OCI-LY1 (cell line): ENCODE data around the gene PI16.

Source experiments
- H2AFZ ChIP-seq: fragments of 200-600 bp; sonication (generic), shearing (Covaris generic); 2 replicates; pipeline ENCODE4 v1.6.0; 2014; ENCODE audit warnings: antibody characterized with exemption, mild to moderate bottlenecking, low read length
- H3F3A ChIP-seq: fragments of 200-600 bp; sonication (generic), shearing (Covaris generic); 2 replicates; pipeline ENCODE4 v1.6.0; 2014; ENCODE audit warnings: mild to moderate bottlenecking, antibody characterized with exemption, low read length, moderate library complexity; ENCODE audit not compliant: insufficient read depth
- H3K27ac ChIP-seq: fragments of 200-600 bp; sonication (generic); 2 replicates; pipeline ENCODE4 v1.5.1; 2014; ENCODE audit warnings: low read length, mixed run types, mild to moderate bottlenecking, low read depth; ENCODE audit not compliant: poor library complexity, severe bottlenecking
- H3K27me3 ChIP-seq: fragments of 200-600 bp; sonication (generic); 2 replicates; pipeline ENCODE4 v1.6.0; 2014; ENCODE audit warnings: antibody characterized with exemption, mild to moderate bottlenecking, low read length, moderate library complexity; ENCODE audit not compliant: insufficient read depth
- H3K36me3 ChIP-seq: fragments of 200-600 bp; sonication (generic); 2 replicates; pipeline ENCODE4 v1.6.1; 2014; ENCODE audit warnings: mild to moderate bottlenecking, antibody characterized with exemption, low read length, moderate library complexity, mixed read lengths; ENCODE audit not compliant: insufficient read depth
- H3K4me1 ChIP-seq: fragments of 200-600 bp; sonication (generic); 2 replicates; pipeline ENCODE4 v1.5.1; 2014; ENCODE audit warnings: mild to moderate bottlenecking, low read length, moderate library complexity; ENCODE audit not compliant: insufficient read depth, severe bottlenecking
- H3K4me2 ChIP-seq: fragments of 200-600 bp; sonication (generic), shearing (Covaris generic); 2 replicates; pipeline ENCODE4 v1.6.1; 2014; ENCODE audit warnings: low read length
- H3K4me3 ChIP-seq: fragments of 200-600 bp; sonication (generic); 2 replicates; pipeline ENCODE4 v1.5.1; 2014; ENCODE audit warnings: low read length, low read depth, mild to moderate bottlenecking, mixed read lengths; ENCODE audit not compliant: poor library complexity, severe bottlenecking
- H3K79me2 ChIP-seq: fragments of 200-600 bp; shearing (Covaris generic); 2 replicates; pipeline ENCODE4 v1.6.1; 2016; ENCODE audit warnings: mixed run types, low read length, mixed read lengths; ENCODE audit not compliant: insufficient read depth
- H3K9ac ChIP-seq: fragments of 200-600 bp; sonication (generic), shearing (Covaris generic); 2 replicates; pipeline ENCODE4 v1.6.1; 2014; ENCODE audit warnings: mild to moderate bottlenecking, low read length, mixed read lengths
- H3K9me2 ChIP-seq: fragments of 200-600 bp; sonication (generic), shearing (Covaris generic); 2 replicates; pipeline ENCODE4 v1.6.1; 2014; ENCODE audit warnings: low read depth, mild to moderate bottlenecking, low read length, mixed read lengths
- H3K9me3 ChIP-seq: fragments of 200-600 bp; shearing (Covaris generic); 2 replicates; pipeline ENCODE4 v1.6.1; 2014; ENCODE audit warnings: low read length, mixed read lengths
- H4K20me1 ChIP-seq: fragments of 200-600 bp; sonication (generic), shearing (Covaris generic); 2 replicates; pipeline ENCODE4 v1.6.0; 2016; ENCODE audit warnings: mild to moderate bottlenecking, low read length; ENCODE audit not compliant: insufficient read depth
- CTCF ChIP-seq: fragments of 200-600 bp; sonication (generic), shearing (Covaris generic); IDR thresholded peaks from 2 replicates; pipeline ENCODE4 v1.5.1; 2017; ENCODE audit warnings: mild to moderate bottlenecking, antibody characterized with exemption, low read length, moderate library complexity, mixed read lengths
- EZH2 ChIP-seq: fragments of 200-600 bp; sonication (generic), shearing (Covaris generic); IDR thresholded peaks from 2 replicates; pipeline ENCODE4 v1.8.0; 2017; ENCODE audit warnings: borderline replicate concordance, mixed run types, mild to moderate bottlenecking, antibody characterized with exemption, low read length, moderate library complexity, mixed read lengths

PI16 gene

GRCh38 chr6:36978421-36979346 is 24.1 kb downstream of the PI16 start:
- Histone ChIP-seq H3K9ac (no peak overlapping the region; the same call in 1 of the 2 replicates), H3K27ac (peak overlapping the region; percentile 7), H3F3A (no peaks in the 10 kb centered on the region), H4K20me1 (no peaks in the 10 kb centered on the region), H3K9me3 (no peaks in the 10 kb centered on the region), H3K27me3 (no peaks in the 10 kb centered on the region), H3K4me1 (peaks cover 43% of the 10 kb centered on the region), H3K9me2 (no peaks in the 10 kb centered on the region), H3K4me3 (no peak overlapping the region), H3K36me3 (peaks cover 54% of the 10 kb centered on the region), H3K4me2 (no peak overlapping the region), H2AFZ (no peak overlapping the region), H3K79me2 (peaks cover 18% of the 10 kb centered on the region)
- TF ChIP-seq CTCF (no peak), EZH2 (no peak)

DNA sequence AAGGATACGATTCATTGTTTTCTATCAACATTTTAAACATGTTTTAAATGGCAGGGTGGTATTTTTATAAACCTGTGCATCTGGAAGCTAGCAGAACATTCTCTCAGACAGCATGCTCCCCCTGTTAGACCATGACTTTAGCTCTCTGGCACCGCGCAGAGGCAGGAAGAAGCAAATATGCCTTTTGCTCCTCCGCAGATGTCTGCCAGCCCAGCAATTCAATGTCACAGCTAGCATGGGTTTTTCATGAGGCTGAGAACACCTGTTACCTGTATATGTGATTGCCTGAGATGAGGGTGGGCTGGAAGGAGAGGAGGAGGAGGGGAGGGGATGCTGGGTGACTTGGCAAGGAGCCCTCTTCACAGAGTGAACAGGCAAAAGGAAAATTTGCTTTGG is 24.8 kb downstream of the PI16 start:
- no peak overlapping the region for H3K4me2 ChIP-seq
- no peaks in the 10 kb centered on the region for H3K9me2 ChIP-seq
- H3K27me3 ChIP-seq, result no peaks in the 10 kb centered on the region
- H2AFZ ChIP-seq, result no peak overlapping the region
- no peaks in the 10 kb centered on the region for H3K9me3 ChIP-seq
- H3K36me3 ChIP-seq, result peaks cover 47% of the 10 kb centered on the region
- peak overlapping the region; percentile 33 for H3K27ac ChIP-seq
- H4K20me1 ChIP-seq, result no peaks in the 10 kb centered on the region
- TF ChIP-seq CTCF (peak; percentile 81), EZH2 (no peak)
- peaks cover 50% of the 10 kb centered on the region for H3K4me1 ChIP-seq
- peaks cover 25% of the 10 kb centered on the region for H3K79me2 ChIP-seq
- no peak overlapping the region; the same call in 1 of the 2 replicates for H3K9ac ChIP-seq
- no peak overlapping the region for H3K4me3 ChIP-seq
- H3F3A ChIP-seq, result no peaks in the 10 kb centered on the region

- Histone ChIP-seq H3K4me2 (no peak overlapping the region), H3K4me3 (no peak overlapping the region), H3K9me3 (no peaks in the 10 kb centered on the region), H3K79me2 (peaks cover 33% of the 10 kb centered on the region), H3K9ac (no peak overlapping the region), H3K27me3 (no peaks in the 10 kb centered on the region), H3F3A (no peaks in the 10 kb centered on the region), H4K20me1 (no peaks in the 10 kb centered on the region), H3K27ac (peak overlapping the region; percentile 37), H3K36me3 (peaks cover 39% of the 10 kb centered on the region), H3K4me1 (peaks cover 56% of the 10 kb centered on the region), H2AFZ (no peak overlapping the region), H3K9me2 (no peaks in the 10 kb centered on the region)
- TF ChIP-seq EZH2 (no peak), CTCF (no peak)
These were observed 25.6 kb downstream of the PI16 start for GRCh38 chr6:36980129-36980528.
